A549 (cell line): ENCODE measurements around the gene ARHGAP32. TPM values are rescaled to one million over a fixed set of nuclear protein-coding genes. Genes with fewer than 3 reads are reported as not detected.
"Not testable (repeated sequence)": the region's sequence is repeated elsewhere in the genome, so short reads cannot be mapped to it uniquely, and the experiment has no call there.

ENCODE experiments used
- ATAC-seq, 2 experiments: fragments of 200-7000 bp in 1 of 2; fragments of >200 bp in 1 of 2; cut with Nextera tagmentation in 1 of 2; cut with Tn5 transposase in 1 of 2; 3 replicates each; pipeline versions ENCODE4 v1.8.0 to v1.9.1; 2018 to 2020; ENCODE audit warnings: mild to moderate bottlenecking in 1 of 2, moderate library complexity in 1 of 2
- CTCF ChIA-PET: fragments of 300-600 bp; sonication (Branson Sonifier 250); formaldehyde crosslinking; extraction: SDS; loops from one replicate; lab custom pipeline; 2021; ENCODE audit warnings: antibody characterized with exemption, inconsistent platforms; lab: Yijun Ruan, JAX
- POLR2A ChIA-PET: fragments of 350-600 bp; formaldehyde crosslinking; extraction: SDS; loops from one replicate; lab custom pipeline; 2021; ENCODE audit warnings: antibody characterized with exemption, inconsistent platforms; lab: Yijun Ruan, JAX
- DNase-seq, 2 experiments: peaks; one replicate each; pipeline versions ENCODE4 v3.0.0 to v3.0.0-alpha.2; 2011 to 2016; ENCODE audit warnings: low read depth in 1 of 2, low spot score in 1 of 2
- FAIRE-seq: peaks from 2 replicates; lab custom pipeline; 2011; peaks lifted over from hg19 to GRCh38; lab: Jason Lieb, UNC
- H3K27ac ChIP-seq, 2 experiments: fragments of >200 bp; sonication (Bioruptor Twin); formaldehyde crosslinking; 3 replicates each; pipeline ENCODE4 v1.5.1; 2016 to 2017
- H3K4me1 ChIP-seq: fragments of >200 bp; sonication (Bioruptor Twin); formaldehyde crosslinking; 3 replicates; pipeline ENCODE4 v1.6.1; 2016
- H3K4me2 ChIP-seq: fragments of >200 bp; sonication (Bioruptor Twin); formaldehyde crosslinking; 3 replicates; pipeline ENCODE4 v1.6.1; 2016
- H3K4me3 ChIP-seq: fragments of >200 bp; sonication (Bioruptor Twin); formaldehyde crosslinking; 3 replicates; pipeline ENCODE4 v1.5.1; 2016
- H3K9me3 ChIP-seq: fragments of >200 bp; sonication (Bioruptor Twin); formaldehyde crosslinking; 3 replicates; pipeline ENCODE4 v1.6.1; 2016
- BCL3 ChIP-seq: fragments of >200 bp; sonication (Bioruptor Twin); formaldehyde crosslinking; IDR thresholded peaks from 3 replicates; pipeline ENCODE4 v1.6.1; 2016
- BHLHE40 ChIP-seq: IDR thresholded peaks from 2 replicates; pipeline ENCODE4 v1.6.1; 2012; ENCODE audit warnings: low read depth, low read length, inconsistent platforms
- CBX8 ChIP-seq: fragments of 200-600 bp; sonication (generic); IDR thresholded peaks from 2 replicates; pipeline ENCODE4 v1.6.1; 2016
- CEBPB ChIP-seq, 2 experiments: fragments of >200 bp in 1 of 2; sonication (Bioruptor Twin) in 1 of 2; formaldehyde crosslinking in 1 of 2; IDR thresholded peaks; 2 replicates each; pipeline ENCODE4 v1.6.1; 2012 to 2016
- CTCF ChIP-seq: fragments of >200 bp; sonication (Bioruptor Twin); formaldehyde crosslinking; IDR thresholded peaks from 3 replicates; pipeline ENCODE4 v1.5.1; 2016
- ESRRA ChIP-seq: fragments of 150-350 bp; IDR thresholded peaks from 2 replicates; pipeline ENCODE4 v1.6.1; 2014; ENCODE audit warnings: mild to moderate bottlenecking, low read length, borderline replicate concordance
- FOSB ChIP-seq: fragments of 250-450 bp; sonication (Bioruptor Pico); IDR thresholded peaks from 2 replicates; pipeline ENCODE4 v1.5.0; 2020; ENCODE audit warnings: mild to moderate bottlenecking, moderate library complexity
- GATA3 ChIP-seq: IDR thresholded peaks from 2 replicates; pipeline ENCODE4 v1.6.1; 2012; ENCODE audit warnings: borderline replicate concordance
- HOXB13 ChIP-seq: fragments of 250-450 bp; sonication (Bioruptor Pico); IDR thresholded peaks from 2 replicates; pipeline ENCODE4 v1.5.0; 2020; ENCODE audit warnings: low read depth, mild to moderate bottlenecking, moderate library complexity
- JUN ChIP-seq, 2 experiments: fragments of >200 bp; sonication (Bioruptor Twin); formaldehyde crosslinking; IDR thresholded peaks; 2 replicates in 1 of 2; 3 replicates in 1 of 2; pipeline ENCODE4 v1.6.1; 2016 to 2017
- MAX ChIP-seq: IDR thresholded peaks from 2 replicates; pipeline ENCODE4 v1.6.1; 2012
- MAZ ChIP-seq: fragments of 150-350 bp; IDR thresholded peaks from 2 replicates; pipeline ENCODE4 v1.6.1; 2014; ENCODE audit warnings: antibody characterized with exemption, low read depth, low read length, borderline replicate concordance
- NFE2L2 ChIP-seq: fragments of 150-350 bp; conservative IDR thresholded peaks from 2 replicates; pipeline ENCODE4 v1.6.1; 2014; ENCODE audit warnings: low read length
- PHF8 ChIP-seq: fragments of 200-600 bp; sonication (generic); IDR thresholded peaks from 2 replicates; pipeline ENCODE4 v1.6.1; 2016; ENCODE audit warnings: low read depth, mild to moderate bottlenecking, antibody characterized with exemption, moderate library complexity, borderline replicate concordance
- POLR2A ChIP-seq: IDR thresholded peaks from 2 replicates; pipeline ENCODE4 v1.6.1; 2012; ENCODE audit warnings: mild to moderate bottlenecking, low read length
- RARB ChIP-seq: fragments of 250-450 bp; sonication (Bioruptor Pico); IDR thresholded peaks from 2 replicates; pipeline ENCODE4 v1.8.0; 2021; ENCODE audit warnings: mild to moderate bottlenecking, moderate library complexity
- REST ChIP-seq: fragments of 200-600 bp; sonication (generic); IDR thresholded peaks from 2 replicates; pipeline ENCODE4 v1.6.1; 2016; ENCODE audit warnings: antibody characterized with exemption, mild to moderate bottlenecking, moderate library complexity
- RFX5 ChIP-seq: fragments of 450-650 bp; IDR thresholded peaks from 2 replicates; pipeline ENCODE4 v1.7.1; 2014; ENCODE audit warnings: antibody characterized with exemption, mild to moderate bottlenecking, moderate library complexity
- SREBF2 ChIP-seq: fragments of 450-650 bp; IDR thresholded peaks from 2 replicates; pipeline ENCODE4 v1.6.1; 2014; ENCODE audit warnings: mild to moderate bottlenecking, moderate library complexity
- TP53 ChIP-seq: fragments of 250-450 bp; sonication (Bioruptor Pico); IDR thresholded peaks from 2 replicates; pipeline ENCODE4 v1.5.0; 2021; ENCODE audit warnings: mild to moderate bottlenecking, moderate library complexity
- ZC3H11A ChIP-seq: fragments of 450-650 bp; IDR thresholded peaks from 2 replicates; pipeline ENCODE4 v1.6.1; 2014; ENCODE audit warnings: antibody characterized with exemption, mild to moderate bottlenecking
- WGBS: methylation state at CpG from one replicate; pipeline ENCODE4 v1.1.6; 2017; ENCODE audit errors: missing lambda C conversion rate; 5-methylcytosine and 5-hydroxymethylcytosine counted together
- polyA plus RNA-seq, 4 experiments: library from polyadenylated mRNA; depleted of rRNA in 3 of 4; stranded (reverse); fragments of >200 nt; fragmentation: RNase III in 1 of 4; extraction: RNeasy Plus Mini Kit Qiagen cat#74134 plus additional on column Dnase treatment in 1 of 4; gene quantifications; 2 replicates in 3 of 4; 3 replicates in 1 of 4; pipeline ENCODE4 v1.2.3, GENCODE V29; 2011 to 2017

Gene ARHGAP32
- polyA plus RNA-seq, 2 of the 4 experiments (the other 2 are of a cell fraction): 4.4 to 9.0 TPM

- POLR2A ChIA-PET: no interaction called here
- no peak for ATAC-seq
- 65% methylated on average over 4 of the region's 4 CpGs for WGBS
Observed at GRCh38 chr11:129191649-129192048, 476 bp downstream of the ARHGAP32 start.

GRCh38 chr11:129190087-129190486 is 2.0 kb downstream of the ARHGAP32 start:
- FAIRE-seq (no peak), DNase-seq (peak; percentile 6 to 60), ATAC-seq (peak; percentile 59 to 82; a peak in 3 of 6 replicates)
- WGBS: 8% methylated on average over 4 of the region's 4 CpGs
- CTCF ChIA-PET: no interaction called here
- H3K4me1 ChIP-seq: peaks cover 32% of the 10 kb centered on the region
- H3K9me3 ChIP-seq: peaks cover 4% of the 10 kb centered on the region; the same call in 2 of the 3 replicates
- POLR2A ChIA-PET: no interaction called here
- peak overlapping the region; percentile 47 to 70 for H3K27ac ChIP-seq
- TF ChIP-seq CEBPB (IDR thresholded peaks at IDR 0.05) (peak in 1 of 2 experiments; percentile 61; a peak in 1 of 4 replicates), FOSB (no peak), MAX (peak; percentile 63), GATA3 (peak; percentile 20; the same call in 1 of the 2 replicates), RARB (no peak)
- H3K4me2 ChIP-seq: peak overlapping the region; percentile 69
- H3K4me3 ChIP-seq: 0 out of 3 replicates have a peak overlapping the region, but pooled peaks have one; percentile 5

More at GRCh38 chr11:129191649-129192048, 476 bp downstream of the ARHGAP32 start:
- no peak overlapping the region for H3K4me3 ChIP-seq
- CTCF ChIA-PET: no interaction called here
- no peak for DNase-seq
- FAIRE-seq: no peak
- TF ChIP-seq PHF8: no peak
- TF ChIP-seq REST: no peak
- peaks cover 32% of the 10 kb centered on the region for H3K4me1 ChIP-seq
- peaks cover 4% of the 10 kb centered on the region; the same call in 2 of the 3 replicates for H3K9me3 ChIP-seq
- H3K4me2 ChIP-seq: 0 out of 3 replicates have a peak overlapping the region, but pooled peaks have one; percentile 15
- no peak overlapping the region; a peak in 2 of 6 replicates for H3K27ac ChIP-seq

- ChIA-PET POLR2A (no interaction called here), CTCF (no interaction called here)
- peaks cover 4% of the 10 kb centered on the region; the same call in 2 of the 3 replicates for H3K9me3 ChIP-seq
- peaks cover 32% of the 10 kb centered on the region for H3K4me1 ChIP-seq
- FAIRE-seq: no peak
- H3K4me2 ChIP-seq: peak overlapping the region; percentile 69
- peak overlapping the region; percentile 47 to 70 for H3K27ac ChIP-seq
- DNase-seq: peak in 1 of 2 experiments; percentile 48
- ATAC-seq: peak; percentile 30 to 76; a peak in 4 of 6 replicates
- H3K4me3 ChIP-seq: 0 out of 3 replicates have a peak overlapping the region, but pooled peaks have one; percentile 5
- TF ChIP-seq MAZ: no peak
- TF ChIP-seq CBX8: no peak
- no peak for TF ChIP-seq BCL3
- no peak for TF ChIP-seq HOXB13
- no peak for TF ChIP-seq NFE2L2
- no peak for TF ChIP-seq TP53 (CRISPR knock-in tag)
- TF ChIP-seq POLR2A: no peak
- TF ChIP-seq GATA3: no peak
- TF ChIP-seq JUN (IDR thresholded peaks at IDR 0.05): no peak
- no peak for TF ChIP-seq ESRRA
- no peak for TF ChIP-seq ZC3H11A
- no peak for TF ChIP-seq SREBF2
- no peak for TF ChIP-seq RFX5
- TF ChIP-seq BHLHE40: no peak
- TF ChIP-seq CTCF: no peak
- 19% methylated on average over 1 of the region's 1 CpG for WGBS
Observed at GRCh38 chr11:129189646-129190045, 2.5 kb downstream of the ARHGAP32 start.

- H3K27ac ChIP-seq, H3K4me3 ChIP-seq, CTCF ChIA-PET, ATAC-seq, H3K4me2 ChIP-seq, H3K9me3 ChIP-seq, POLR2A ChIA-PET, FAIRE-seq, DNase-seq: not testable (repeated sequence)
- WGBS: 72% methylated on average over 2 of the region's 2 CpGs
- H3K4me1 ChIP-seq: peaks cover 10% of the 10 kb centered on the region
Observed at GRCh38 chr11:129185082-129185481, 7.0 kb downstream of the ARHGAP32 start.
